Loucy (cell line): Measurements from ENCODE around the gene STAT5A.

Experiments used
- EZH2phosphoT487 ChIP-seq: fragments of 200-600 bp; IDR thresholded peaks from 2 replicates; pipeline ENCODE4 v1.6.1; 2018; ENCODE audit warnings: antibody characterized with exemption, mild to moderate bottlenecking, moderate library complexity, borderline replicate concordance
- TF ChIP-seq, protein P1 (sequence below): fragments of 200-600 bp; sonication (generic); conservative IDR thresholded peaks from 2 replicates; pipeline ENCODE4 v1.5.1; 2014; ENCODE audit warnings: mild to moderate bottlenecking, antibody characterized with exemption, low read length

DNA sequence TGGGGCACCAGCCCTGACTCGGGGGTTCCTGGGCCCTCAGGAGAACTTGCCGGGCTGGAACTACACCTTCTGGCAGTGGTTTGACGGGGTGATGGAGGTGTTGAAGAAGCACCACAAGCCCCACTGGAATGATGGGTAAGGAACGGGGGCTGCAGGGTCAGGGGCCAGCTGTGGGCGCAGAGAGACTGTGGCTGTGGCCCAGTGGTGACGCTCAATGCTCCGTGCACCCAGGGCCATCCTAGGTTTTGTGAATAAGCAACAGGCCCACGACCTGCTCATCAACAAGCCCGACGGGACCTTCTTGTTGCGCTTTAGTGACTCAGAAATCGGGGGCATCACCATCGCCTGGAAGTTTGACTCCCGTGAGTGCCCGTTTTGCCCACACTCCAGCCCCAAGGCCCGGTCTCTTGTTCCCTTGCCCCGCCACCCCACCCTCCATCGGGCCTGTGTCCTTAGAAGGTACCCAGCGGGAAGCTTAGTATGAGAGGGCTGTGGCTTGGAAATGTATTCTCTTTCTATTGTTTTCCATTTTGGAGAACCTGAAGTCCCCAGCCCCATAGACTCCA, 19.1 kb downstream of the STAT5A start:
- TF ChIP-seq, protein P1, sequence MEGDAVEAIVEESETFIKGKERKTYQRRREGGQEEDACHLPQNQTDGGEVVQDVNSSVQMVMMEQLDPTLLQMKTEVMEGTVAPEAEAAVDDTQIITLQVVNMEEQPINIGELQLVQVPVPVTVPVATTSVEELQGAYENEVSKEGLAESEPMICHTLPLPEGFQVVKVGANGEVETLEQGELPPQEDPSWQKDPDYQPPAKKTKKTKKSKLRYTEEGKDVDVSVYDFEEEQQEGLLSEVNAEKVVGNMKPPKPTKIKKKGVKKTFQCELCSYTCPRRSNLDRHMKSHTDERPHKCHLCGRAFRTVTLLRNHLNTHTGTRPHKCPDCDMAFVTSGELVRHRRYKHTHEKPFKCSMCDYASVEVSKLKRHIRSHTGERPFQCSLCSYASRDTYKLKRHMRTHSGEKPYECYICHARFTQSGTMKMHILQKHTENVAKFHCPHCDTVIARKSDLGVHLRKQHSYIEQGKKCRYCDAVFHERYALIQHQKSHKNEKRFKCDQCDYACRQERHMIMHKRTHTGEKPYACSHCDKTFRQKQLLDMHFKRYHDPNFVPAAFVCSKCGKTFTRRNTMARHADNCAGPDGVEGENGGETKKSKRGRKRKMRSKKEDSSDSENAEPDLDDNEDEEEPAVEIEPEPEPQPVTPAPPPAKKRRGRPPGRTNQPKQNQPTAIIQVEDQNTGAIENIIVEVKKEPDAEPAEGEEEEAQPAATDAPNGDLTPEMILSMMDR, result no peak
- no peak for TF ChIP-seq EZH2phosphoT487
